ENCODE data around the gene CLMN.

DNA sequence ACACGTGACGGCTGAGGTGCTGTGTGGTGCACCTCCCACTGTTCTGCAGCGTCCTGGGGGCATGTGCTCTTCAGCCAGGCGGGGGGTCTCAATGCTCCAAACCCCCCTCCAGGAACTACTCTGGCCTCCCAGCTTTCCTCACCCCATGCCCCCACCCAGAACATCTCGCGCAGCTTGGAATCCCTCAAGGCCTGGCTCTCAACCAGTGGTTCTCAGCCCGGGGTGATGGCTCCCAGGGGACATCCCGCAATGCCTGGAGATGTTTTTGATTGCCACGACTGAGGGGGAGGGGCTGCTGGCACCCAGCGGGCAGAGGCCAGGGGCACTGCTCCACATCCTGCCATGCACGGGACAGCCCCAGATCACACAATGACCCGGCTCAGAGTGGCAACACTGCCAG, 83.5 kb downstream of the CLMN start:
- no peak for TF ChIP-seq CTCF (IDR thresholded peaks at IDR 0.05; ENCODE audit: extremely low read depth in 1 of 2, insufficient read depth in 1 of 2, low read depth in 1 of 2, low read length in 2 of 2)
- TF ChIP-seq POLR2AphosphoS5 (IDR thresholded peaks at IDR 0.05; ENCODE audit: insufficient read depth, low read depth, low read length) = no peak
- no peak for TF ChIP-seq EZH2 (IDR thresholded peaks at IDR 0.05; ENCODE audit: borderline replicate concordance, low read depth, low read length, severe bottlenecking)
- TF ChIP-seq, protein P1, sequence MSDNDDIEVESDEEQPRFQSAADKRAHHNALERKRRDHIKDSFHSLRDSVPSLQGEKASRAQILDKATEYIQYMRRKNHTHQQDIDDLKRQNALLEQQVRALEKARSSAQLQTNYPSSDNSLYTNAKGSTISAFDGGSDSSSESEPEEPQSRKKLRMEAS (IDR thresholded peaks at IDR 0.05; ENCODE audit: insufficient read depth, insufficient read length) = no peak
- TF ChIP-seq POLR2A (IDR thresholded peaks at IDR 0.05; ENCODE audit: low read depth, low read length) = no peak
